ENCODE results near the gene PARD3B.

GRCh38 chr2:205425102-205425501 is 879.8 kb downstream of the PARD3B start:
- TF ChIP-seq, protein P1, sequence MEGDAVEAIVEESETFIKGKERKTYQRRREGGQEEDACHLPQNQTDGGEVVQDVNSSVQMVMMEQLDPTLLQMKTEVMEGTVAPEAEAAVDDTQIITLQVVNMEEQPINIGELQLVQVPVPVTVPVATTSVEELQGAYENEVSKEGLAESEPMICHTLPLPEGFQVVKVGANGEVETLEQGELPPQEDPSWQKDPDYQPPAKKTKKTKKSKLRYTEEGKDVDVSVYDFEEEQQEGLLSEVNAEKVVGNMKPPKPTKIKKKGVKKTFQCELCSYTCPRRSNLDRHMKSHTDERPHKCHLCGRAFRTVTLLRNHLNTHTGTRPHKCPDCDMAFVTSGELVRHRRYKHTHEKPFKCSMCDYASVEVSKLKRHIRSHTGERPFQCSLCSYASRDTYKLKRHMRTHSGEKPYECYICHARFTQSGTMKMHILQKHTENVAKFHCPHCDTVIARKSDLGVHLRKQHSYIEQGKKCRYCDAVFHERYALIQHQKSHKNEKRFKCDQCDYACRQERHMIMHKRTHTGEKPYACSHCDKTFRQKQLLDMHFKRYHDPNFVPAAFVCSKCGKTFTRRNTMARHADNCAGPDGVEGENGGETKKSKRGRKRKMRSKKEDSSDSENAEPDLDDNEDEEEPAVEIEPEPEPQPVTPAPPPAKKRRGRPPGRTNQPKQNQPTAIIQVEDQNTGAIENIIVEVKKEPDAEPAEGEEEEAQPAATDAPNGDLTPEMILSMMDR (IDR thresholded peaks at IDR 0.05; ENCODE audit: insufficient read depth, low read length, poor library complexity, severe bottlenecking), result no peak
- no peak for TF ChIP-seq EZH2phosphoT487 (conservative IDR thresholded peaks at IDR 0.05; ENCODE audit: low read length)

Data from SU-DHL-6 (cell line).